HepG2 (cell line): Measurements from ENCODE around the gene P2RX6. TPM values are rescaled to one million over a fixed set of nuclear protein-coding genes. Genes with fewer than 3 reads are reported as not detected.

Experiments used
- ATAC-seq: fragments of 200-7000 bp; cut with Tn5 transposase; 3 replicates; pipeline ENCODE4 v1.9.1; 2020; ENCODE audit warnings: mild to moderate bottlenecking, moderate library complexity
- BruUV-seq: library from RNA; stranded (reverse); fragments of 400-500 nt; replicated peaks from 2 replicates; lab custom pipeline; 2021; lab: Mats Ljungman, UMichigan
- CTCF ChIA-PET: fragments of 300-600 bp; formaldehyde crosslinking; extraction: SDS; loops from one replicate; lab custom pipeline; 2021; ENCODE audit warnings: low total read pairs, inconsistent platforms, low intra/inter-chr PET ratio; lab: Yijun Ruan, JAX
- POLR2A ChIA-PET: fragments of 350-600 bp; sonication (Branson Sonifier 250); formaldehyde crosslinking; loops from one replicate; lab custom pipeline; 2020; ENCODE audit warnings: antibody characterized with exemption, inconsistent platforms; lab: Yijun Ruan, JAX
- DNase-seq: peaks from one replicate; pipeline ENCODE4 v3.0.0-alpha.2; 2015; ENCODE audit warnings: low spot score
- FAIRE-seq: peaks from 3 replicates; lab custom pipeline; 2011; peaks lifted over from hg19 to GRCh38; lab: Jason Lieb, UNC
- H2AFZ ChIP-seq: one replicate; pipeline ENCODE4 v1.6.1; 2011; ENCODE audit warnings: low read length, inconsistent platforms
- H3K27ac ChIP-seq: fragments of 300-600 bp; 3 replicates; pipeline ENCODE4 v1.8.0; 2011; ENCODE audit warnings: mixed run types, mild to moderate bottlenecking, mixed read lengths, low read length, inconsistent platforms; ENCODE audit not compliant: insufficient read depth; ENCODE audit errors: extremely low read length
- H3K27me3 ChIP-seq, 2 experiments: fragments of 200-600 bp in 1 of 2; 2 replicates in 1 of 2; 3 replicates in 1 of 2; pipeline versions ENCODE4 v1.6.0 to v1.8.0; 2011; ENCODE audit warnings: low read length in 2 of 2, mild to moderate bottlenecking in 2 of 2, moderate library complexity in 2 of 2, inconsistent platforms in 1 of 2; ENCODE audit not compliant: insufficient read depth in 2 of 2, control insufficient read depth in 1 of 2
- H3K36me3 ChIP-seq, 2 experiments: fragments of 200-600 bp in 1 of 2; replicated peaks in 1 of 2; 2 replicates in 1 of 2; 3 replicates in 1 of 2; pipeline versions ENCODE4 v1.5.1 to v1.8.0; 2011; ENCODE audit warnings: low read length in 2 of 2, inconsistent platforms in 1 of 2; ENCODE audit not compliant: insufficient read depth in 2 of 2, control insufficient read depth in 1 of 2
- H3K4me1 ChIP-seq: 2 replicates; pipeline ENCODE4 v1.5.1; 2012; ENCODE audit warnings: low read length, inconsistent platforms; ENCODE audit not compliant: insufficient read depth
- H3K4me2 ChIP-seq: 2 replicates; pipeline ENCODE4 v1.6.0; 2011; ENCODE audit warnings: low read depth, low read length, inconsistent platforms
- H3K4me3 ChIP-seq, 3 experiments: fragments of 200-600 bp in 1 of 3; sonication (generic), shearing (Covaris generic) in 1 of 3; replicated peaks in 1 of 3; 2 replicates each; pipeline ENCODE4 v1.5.1; 2011 to 2016; ENCODE audit warnings: low read length in 3 of 3, inconsistent platforms in 2 of 3, low read depth in 2 of 3, mild to moderate bottlenecking in 2 of 3, control low read depth in 1 of 3, mixed read lengths in 1 of 3; ENCODE audit not compliant: insufficient read depth in 1 of 3
- H3K79me2 ChIP-seq: one replicate; pipeline ENCODE4 v1.6.1; 2011; ENCODE audit warnings: low read length, inconsistent platforms; ENCODE audit not compliant: insufficient read depth
- H3K9ac ChIP-seq: 2 replicates; pipeline ENCODE4 v1.6.0; 2011; ENCODE audit warnings: mild to moderate bottlenecking, low read depth, low read length, inconsistent platforms; ENCODE audit not compliant: insufficient read depth
- H3K9me3 ChIP-seq: 2 replicates; pipeline ENCODE4 v1.5.1; 2012; ENCODE audit warnings: mild to moderate bottlenecking, low read length
- H4K20me1 ChIP-seq: 2 replicates; pipeline ENCODE4 v1.6.0; 2011; ENCODE audit warnings: inconsistent platforms, mild to moderate bottlenecking, low read length, moderate library complexity; ENCODE audit not compliant: insufficient read depth
- AGO2 ChIP-seq: fragments of 200-400 bp; formaldehyde crosslinking; optimal IDR thresholded peaks from 2 replicates; pipeline ENCODE3; 2017; ENCODE audit warnings: mild to moderate bottlenecking, low read depth, low read length, moderate library complexity
- WGBS: methylation state at CpG from one replicate; pipeline ENCODE4 v1.1.6; 2017; ENCODE audit warnings: low lambda C conversion rate; 5-methylcytosine and 5-hydroxymethylcytosine counted together
- in situ Hi-C: cut with HindIII; loops from 2 replicates; pipeline ENCODE4 v1.10.0; 2017; ENCODE audit warnings: low pct_unique_long_range_greater_than_20kb; ENCODE audit not compliant: extremely low pct_ligation_motif_present
- intact Hi-C: fragments of 100-400 bp; cut with micrococcal nuclease; formaldehyde crosslinking; loops from one replicate; pipeline ENCODE4 v1.10.0; 2022; ENCODE audit not compliant: unreplicated experiment
- polyA plus RNA-seq, 8 experiments: library from polyadenylated mRNA; depleted of rRNA in 3 of 8; stranded (reverse) in 7 of 8; unstranded in 1 of 8; fragments of >200 nt; fragmentation: Illumina TruSeq in 4 of 8; extraction: Trizol in 4 of 8; gene quantifications; 2 replicates each; pipeline versions ENCODE4 v1.2.1 to v1.2.3, GENCODE V29; 2011 to 2016; ENCODE audit warnings: low read depth in 4 of 8, missing spikeins in 1 of 8, mixed read lengths in 1 of 8; ENCODE audit not compliant: insufficient read depth in 1 of 8
- total RNA-seq, 5 experiments: library from RNA; depleted of rRNA; stranded (reverse); fragments of >200 nt; fragmentation: Illumina TruSeq; extraction: Trizol; gene quantifications; 2 replicates each; pipeline ENCODE4 v1.2.3, GENCODE V29; 2016; ENCODE audit warnings: low read depth in 1 of 5
- TF ChIP-seq, protein P1 (sequence below): sonication (generic); formaldehyde crosslinking; IDR thresholded peaks from 2 replicates; pipeline ENCODE4 v1.4.0; 2020; ENCODE audit warnings: missing genetic modification reagents

P2RX6 gene
- total and polyA plus RNA-seq, 2 of the 13 experiments (the other 11 are each of a cell fraction or from before 2014, with no cell fraction given): 0.04 to 0.12 TPM

DNA sequence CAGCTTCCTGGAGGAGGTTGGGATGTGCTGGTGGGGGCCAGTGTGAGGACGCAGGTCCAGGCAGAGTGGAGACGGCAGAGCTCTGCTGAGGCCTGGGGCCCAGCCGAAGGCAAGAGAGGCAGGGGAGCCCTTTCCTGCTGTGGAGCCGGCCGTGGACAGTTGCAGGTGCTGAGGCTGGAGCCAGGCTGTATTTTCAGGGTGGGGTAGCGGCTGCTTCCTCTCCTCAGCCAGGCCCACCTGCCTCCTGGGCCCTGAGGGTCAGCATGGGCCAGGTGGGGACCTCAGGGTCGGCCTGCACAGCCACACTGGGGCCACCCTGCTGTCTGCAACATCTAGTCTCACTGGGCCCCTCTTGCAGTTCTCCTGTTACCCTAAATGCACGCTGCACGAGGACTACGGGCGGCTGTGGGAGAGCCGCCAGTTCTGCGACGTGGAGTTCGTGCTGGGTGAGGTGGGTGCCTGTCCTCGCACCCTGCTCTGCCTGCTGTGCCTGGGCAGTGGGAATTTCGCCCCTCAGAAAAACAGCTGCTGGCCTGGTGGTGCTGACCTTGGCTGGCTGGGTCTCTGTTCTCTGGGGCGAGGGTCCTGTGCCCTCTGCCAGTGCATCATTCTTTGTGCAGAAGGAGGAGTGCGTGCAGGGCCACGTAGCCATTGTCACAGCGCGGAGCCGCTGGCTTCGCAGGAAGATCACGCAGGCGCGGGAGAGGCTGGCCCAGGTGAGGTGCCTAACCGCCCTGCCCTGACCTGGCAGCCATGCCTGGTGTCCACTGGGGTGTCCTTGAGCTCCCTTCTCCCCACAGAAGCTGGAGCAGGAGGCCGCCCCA is 21.4 kb upstream of the P2RX6 start:
- Histone ChIP-seq H3K79me2 (no peaks in the 10 kb centered on the region), H3K4me3 (no peak overlapping the region), H3K4me2 (no peak overlapping the region), H4K20me1 (no peaks in the 10 kb centered on the region), H3K9ac (no peak overlapping the region), H3K27ac (no peak overlapping the region), H3K4me1 (no peaks in the 10 kb centered on the region), H3K27me3 (no peaks in the 10 kb centered on the region), H3K36me3 (peaks cover 3 to 34% of the 10 kb centered on the region in 2 experiments), H2AFZ (no peak overlapping the region), H3K9me3 (no peaks in the 10 kb centered on the region)
- 100% methylated on average over 4 of the region's 29 CpGs for WGBS
- no TSS peak for BruUV-seq
- no peak for DNase-seq
- in situ Hi-C loops (no loop called here), intact Hi-C loops (no loop called here)
- CTCF ChIA-PET: no interaction called here
- POLR2A ChIA-PET: no interaction called here
- FAIRE-seq: no peak
- ATAC-seq: no peak
- TF ChIP-seq, protein P1, sequence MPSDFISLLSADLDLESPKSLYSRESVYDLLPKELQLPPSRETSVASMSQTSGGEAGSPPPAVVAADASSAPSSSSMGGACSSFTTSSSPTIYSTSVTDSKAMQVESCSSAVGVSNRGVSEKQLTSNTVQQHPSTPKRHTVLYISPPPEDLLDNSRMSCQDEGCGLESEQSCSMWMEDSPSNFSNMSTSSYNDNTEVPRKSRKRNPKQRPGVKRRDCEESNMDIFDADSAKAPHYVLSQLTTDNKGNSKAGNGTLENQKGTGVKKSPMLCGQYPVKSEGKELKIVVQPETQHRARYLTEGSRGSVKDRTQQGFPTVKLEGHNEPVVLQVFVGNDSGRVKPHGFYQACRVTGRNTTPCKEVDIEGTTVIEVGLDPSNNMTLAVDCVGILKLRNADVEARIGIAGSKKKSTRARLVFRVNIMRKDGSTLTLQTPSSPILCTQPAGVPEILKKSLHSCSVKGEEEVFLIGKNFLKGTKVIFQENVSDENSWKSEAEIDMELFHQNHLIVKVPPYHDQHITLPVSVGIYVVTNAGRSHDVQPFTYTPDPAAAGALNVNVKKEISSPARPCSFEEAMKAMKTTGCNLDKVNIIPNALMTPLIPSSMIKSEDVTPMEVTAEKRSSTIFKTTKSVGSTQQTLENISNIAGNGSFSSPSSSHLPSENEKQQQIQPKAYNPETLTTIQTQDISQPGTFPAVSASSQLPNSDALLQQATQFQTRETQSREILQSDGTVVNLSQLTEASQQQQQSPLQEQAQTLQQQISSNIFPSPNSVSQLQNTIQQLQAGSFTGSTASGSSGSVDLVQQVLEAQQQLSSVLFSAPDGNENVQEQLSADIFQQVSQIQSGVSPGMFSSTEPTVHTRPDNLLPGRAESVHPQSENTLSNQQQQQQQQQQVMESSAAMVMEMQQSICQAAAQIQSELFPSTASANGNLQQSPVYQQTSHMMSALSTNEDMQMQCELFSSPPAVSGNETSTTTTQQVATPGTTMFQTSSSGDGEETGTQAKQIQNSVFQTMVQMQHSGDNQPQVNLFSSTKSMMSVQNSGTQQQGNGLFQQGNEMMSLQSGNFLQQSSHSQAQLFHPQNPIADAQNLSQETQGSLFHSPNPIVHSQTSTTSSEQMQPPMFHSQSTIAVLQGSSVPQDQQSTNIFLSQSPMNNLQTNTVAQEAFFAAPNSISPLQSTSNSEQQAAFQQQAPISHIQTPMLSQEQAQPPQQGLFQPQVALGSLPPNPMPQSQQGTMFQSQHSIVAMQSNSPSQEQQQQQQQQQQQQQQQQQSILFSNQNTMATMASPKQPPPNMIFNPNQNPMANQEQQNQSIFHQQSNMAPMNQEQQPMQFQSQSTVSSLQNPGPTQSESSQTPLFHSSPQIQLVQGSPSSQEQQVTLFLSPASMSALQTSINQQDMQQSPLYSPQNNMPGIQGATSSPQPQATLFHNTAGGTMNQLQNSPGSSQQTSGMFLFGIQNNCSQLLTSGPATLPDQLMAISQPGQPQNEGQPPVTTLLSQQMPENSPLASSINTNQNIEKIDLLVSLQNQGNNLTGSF (CRISPR knock-in tag): no peak
- TF ChIP-seq AGO2: peak; percentile 3
